ENCODE results near the gene COPZ2.
"Not testable (repeated sequence)": the region's sequence is repeated elsewhere in the genome, so short reads cannot be mapped to it uniquely, and the experiment has no call there.

The COPZ2 gene

GRCh38 chr17:48027322-48027981, 10.1 kb downstream of the COPZ2 start:
- DNase-seq: no peak

- peak; percentile 88 for DNase-seq
These were observed 10.9 kb downstream of the COPZ2 start for GRCh38 chr17:48026502-48027321.

- DNase-seq: no peak
These were observed 11.6 kb downstream of the COPZ2 start for GRCh38 chr17:48025904-48026501.

GRCh38 chr17:48025040-48025903, 12.3 kb downstream of the COPZ2 start:
- DNase-seq: peak; percentile 93

- no peak for DNase-seq
These were observed 13.2 kb downstream of the COPZ2 start for GRCh38 chr17:48024149-48025039.

- peak; percentile 59 for DNase-seq
These were observed 14.0 kb downstream of the COPZ2 start for GRCh38 chr17:48023400-48024148.

- no peak for DNase-seq
These were observed 14.7 kb downstream of the COPZ2 start for GRCh38 chr17:48022901-48023300.

GRCh38 chr17:48021934-48022333, 15.7 kb downstream of the COPZ2 start:
- no peak for DNase-seq

- not testable (repeated sequence) for DNase-seq
These were observed 19.8 kb downstream of the COPZ2 start for GRCh38 chr17:48017817-48018158.

- no peak for DNase-seq
These were observed 21.5 kb downstream of the COPZ2 start for GRCh38 chr17:48016112-48016511.

- DNase-seq: no peak
These were observed 22.9 kb downstream of the COPZ2 start for GRCh38 chr17:48014595-48015111.

GRCh38 chr17:48013876-48014594, 23.6 kb downstream of the COPZ2 start:
- DNase-seq: no peak

GRCh38 chr17:48012654-48013053, 24.9 kb downstream of the COPZ2 start:
- DNase-seq: no peak

GRCh38 chr17:48012151-48012520, 25.5 kb downstream of the COPZ2 start:
- DNase-seq: peak; percentile 77

GRCh38 chr17:48011405-48012150, 26.0 kb downstream of the COPZ2 start:
- DNase-seq: peak; percentile 73

- no peak for DNase-seq
These were observed 27.4 kb downstream of the COPZ2 start for GRCh38 chr17:48010193-48010592.

- no peak for DNase-seq
These were observed 30.5 kb downstream of the COPZ2 start for GRCh38 chr17:48006936-48007709.

- DNase-seq: no peak
These were observed 32.6 kb downstream of the COPZ2 start for GRCh38 chr17:48004983-48005382.
